Measurements from ENCODE around the gene PSD4.

The PSD4 gene

GRCh38 chr2:113137827-113138226 is 35.9 kb upstream of the PSD4 start:
- H3F3A ChIP-seq (ENCODE audit: insufficient read depth, low read length): no peaks in the 10 kb centered on the region
- TF ChIP-seq EZH2 (optimal IDR thresholded peaks at IDR 0.05; ENCODE audit: low read depth, low read length) (no peak), EZH2phosphoT487 (IDR thresholded peaks at IDR 0.05; ENCODE audit: low read length) (no peak), CTCF (IDR thresholded peaks at IDR 0.05; ENCODE audit: low read length) (no peak)
- H2AFZ ChIP-seq (ENCODE audit: low read length): no peak overlapping the region
- no peak overlapping the region for H3K4me3 ChIP-seq (ENCODE audit: low read length)
- no peak for DNase-seq
- no peak overlapping the region for H3K4me2 ChIP-seq (ENCODE audit: low read depth, low read length)
- H4K20me1 ChIP-seq (ENCODE audit: insufficient read depth, low read length): no peaks in the 10 kb centered on the region
- H3K27ac ChIP-seq (ENCODE audit: low read length): no peak overlapping the region
- H3K27me3 ChIP-seq (replicated peaks; ENCODE audit: insufficient read depth, low read length): no peaks in the 10 kb centered on the region
- H3K9me3 ChIP-seq (replicated peaks; ENCODE audit: insufficient read depth, low read length): no peaks in the 10 kb centered on the region
- no peaks in the 10 kb centered on the region for H3K36me3 ChIP-seq (replicated peaks; ENCODE audit: insufficient read depth, low read length)
- no peaks in the 10 kb centered on the region for H3K79me2 ChIP-seq (ENCODE audit: low read length)
- peaks cover 4% of the 10 kb centered on the region for H3K4me1 ChIP-seq (ENCODE audit: low read length)
- no peak overlapping the region for H3K9ac ChIP-seq (ENCODE audit: low read length)
- H3K9me2 ChIP-seq (replicated peaks; ENCODE audit: insufficient read depth, low read length): no peaks in the 10 kb centered on the region

DNA sequence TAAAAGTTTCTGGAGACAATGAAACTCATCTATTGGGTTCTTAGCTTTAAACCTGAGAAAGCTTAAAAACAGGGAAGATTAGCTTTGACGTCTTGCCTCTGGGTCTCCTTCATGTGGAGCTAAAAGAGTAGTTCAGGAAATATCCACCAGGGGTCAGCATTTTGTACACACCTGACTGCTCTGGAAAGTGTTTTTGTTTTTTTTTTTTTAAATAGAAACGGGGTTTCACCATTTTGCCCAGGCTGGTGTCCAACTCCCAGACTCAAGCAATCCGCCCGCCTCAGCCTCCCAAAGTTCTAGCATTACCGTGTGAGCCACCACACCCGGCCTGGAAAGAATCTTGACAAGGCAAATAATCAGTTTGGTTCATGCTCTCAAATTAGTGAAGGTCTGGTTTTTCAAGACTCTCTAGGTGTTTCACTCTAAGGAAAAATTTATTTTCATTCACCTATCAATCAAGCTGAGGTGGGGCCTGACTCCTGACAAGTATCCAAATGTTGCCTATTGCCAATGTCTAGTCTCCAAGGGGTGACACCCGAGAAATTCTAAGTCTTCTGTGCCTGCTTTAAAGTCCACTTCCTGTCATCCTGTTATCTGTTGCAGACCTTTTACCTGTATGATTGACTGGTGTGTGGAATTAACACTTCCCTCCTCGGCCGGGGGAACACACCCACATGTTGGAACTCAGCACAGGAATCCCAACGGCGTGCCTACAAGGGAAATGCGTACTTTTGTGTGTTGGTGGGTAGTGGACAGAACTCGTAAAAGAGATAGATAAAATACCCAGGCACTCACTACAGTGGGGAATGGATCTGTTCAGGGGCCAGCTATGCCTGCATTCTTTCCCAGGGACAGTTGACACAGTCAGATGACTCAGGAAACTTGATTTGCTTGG is 35.1 kb upstream of the PSD4 start:
- Histone ChIP-seq H3K4me1 (ENCODE audit: low read length) (peaks cover 4% of the 10 kb centered on the region), H3K36me3 (replicated peaks; ENCODE audit: insufficient read depth, low read length) (no peaks in the 10 kb centered on the region), H3K4me2 (ENCODE audit: low read depth, low read length) (peak overlapping the region; percentile 67), H3F3A (ENCODE audit: insufficient read depth, low read length) (no peaks in the 10 kb centered on the region), H3K9me3 (replicated peaks; ENCODE audit: insufficient read depth, low read length) (no peaks in the 10 kb centered on the region), H2AFZ (ENCODE audit: low read length) (peak overlapping the region; percentile 67), H3K27me3 (replicated peaks; ENCODE audit: insufficient read depth, low read length) (no peaks in the 10 kb centered on the region), H3K4me3 (ENCODE audit: low read length) (no peak overlapping the region; the same call in 1 of the 2 replicates), H4K20me1 (ENCODE audit: insufficient read depth, low read length) (no peaks in the 10 kb centered on the region), H3K9ac (ENCODE audit: low read length) (no peak overlapping the region; the same call in 1 of the 2 replicates), H3K27ac (ENCODE audit: low read length) (no peak overlapping the region), H3K9me2 (replicated peaks; ENCODE audit: insufficient read depth, low read length) (no peaks in the 10 kb centered on the region), H3K79me2 (ENCODE audit: low read length) (no peaks in the 10 kb centered on the region)
- no peak for TF ChIP-seq EZH2 (optimal IDR thresholded peaks at IDR 0.05; ENCODE audit: low read depth, low read length)
- TF ChIP-seq CTCF (IDR thresholded peaks at IDR 0.05; ENCODE audit: low read length): peak; percentile 71
- DNase-seq: peak; percentile 85

GRCh38 chr2:113141451-113141850 is 32.3 kb upstream of the PSD4 start:
- Histone ChIP-seq H2AFZ (ENCODE audit: low read length) (no peak overlapping the region), H3K9me3 (replicated peaks; ENCODE audit: insufficient read depth, low read length) (no peaks in the 10 kb centered on the region), H3K4me1 (ENCODE audit: low read length) (peaks cover 4% of the 10 kb centered on the region), H3K4me2 (ENCODE audit: low read depth, low read length) (no peak overlapping the region), H3K36me3 (replicated peaks; ENCODE audit: insufficient read depth, low read length) (no peaks in the 10 kb centered on the region), H3K27ac (ENCODE audit: low read length) (no peak overlapping the region), H3K4me3 (ENCODE audit: low read length) (no peak overlapping the region), H3K27me3 (replicated peaks; ENCODE audit: insufficient read depth, low read length) (no peaks in the 10 kb centered on the region), H3K9ac (ENCODE audit: low read length) (no peak overlapping the region), H3K9me2 (replicated peaks; ENCODE audit: insufficient read depth, low read length) (no peaks in the 10 kb centered on the region), H3K79me2 (ENCODE audit: low read length) (no peaks in the 10 kb centered on the region), H3F3A (ENCODE audit: insufficient read depth, low read length) (no peaks in the 10 kb centered on the region), H4K20me1 (ENCODE audit: insufficient read depth, low read length) (no peaks in the 10 kb centered on the region)
- no peak for DNase-seq
- TF ChIP-seq EZH2phosphoT487 (IDR thresholded peaks at IDR 0.05; ENCODE audit: low read length) (no peak), EZH2 (optimal IDR thresholded peaks at IDR 0.05; ENCODE audit: low read depth, low read length) (no peak), CTCF (IDR thresholded peaks at IDR 0.05; ENCODE audit: low read length) (no peak)
